HFF-Myc (cell line): ENCODE measurements around the gene PNLIP.

Source experiments
- DNase-seq: peaks from one replicate; pipeline ENCODE4 v3.0.0-alpha.2; 2011; ENCODE audit warnings: low read depth; ENCODE audit errors: extremely low read depth
- H3K4me3 ChIP-seq: replicated peaks from 2 replicates; pipeline ENCODE4 v1.5.1; 2011; ENCODE audit warnings: low read depth, mild to moderate bottlenecking, control low read depth, low read length
- CTCF ChIP-seq: IDR thresholded peaks from 2 replicates; pipeline ENCODE4 v1.5.1; 2012; ENCODE audit warnings: mild to moderate bottlenecking, low read depth, low read length, control low read depth; ENCODE audit errors: missing control alignments

PNLIP gene

GRCh38 chr10:116602648-116603400, 57.1 kb downstream of the PNLIP start:
- H3K4me3 ChIP-seq, result no peak overlapping the region
- TF ChIP-seq CTCF, result no peak
- no peak for DNase-seq

- no peak overlapping the region for H3K4me3 ChIP-seq
- no peak for DNase-seq
- TF ChIP-seq CTCF, result no peak
Measured at GRCh38 chr10:116606061-116606483, 60.3 kb downstream of the PNLIP start.

GRCh38 chr10:116607336-116607735, 61.6 kb downstream of the PNLIP start:
- no peak overlapping the region for H3K4me3 ChIP-seq
- no peak for TF ChIP-seq CTCF
- no peak for DNase-seq

- TF ChIP-seq CTCF, result no peak
- H3K4me3 ChIP-seq, result peak overlapping the region; percentile 17; the same call in 1 of the 2 replicates
- DNase-seq, result no peak
Measured at GRCh38 chr10:116608686-116609594, 63.2 kb downstream of the PNLIP start.

GRCh38 chr10:116610443-116611152, 64.9 kb downstream of the PNLIP start:
- TF ChIP-seq CTCF, result no peak
- no peak overlapping the region for H3K4me3 ChIP-seq
- no peak for DNase-seq

GRCh38 chr10:116611153-116611545, 65.4 kb downstream of the PNLIP start:
- no peak overlapping the region for H3K4me3 ChIP-seq
- no peak for TF ChIP-seq CTCF
- no peak for DNase-seq
